ENCODE results near the gene CELF2.

DNA sequence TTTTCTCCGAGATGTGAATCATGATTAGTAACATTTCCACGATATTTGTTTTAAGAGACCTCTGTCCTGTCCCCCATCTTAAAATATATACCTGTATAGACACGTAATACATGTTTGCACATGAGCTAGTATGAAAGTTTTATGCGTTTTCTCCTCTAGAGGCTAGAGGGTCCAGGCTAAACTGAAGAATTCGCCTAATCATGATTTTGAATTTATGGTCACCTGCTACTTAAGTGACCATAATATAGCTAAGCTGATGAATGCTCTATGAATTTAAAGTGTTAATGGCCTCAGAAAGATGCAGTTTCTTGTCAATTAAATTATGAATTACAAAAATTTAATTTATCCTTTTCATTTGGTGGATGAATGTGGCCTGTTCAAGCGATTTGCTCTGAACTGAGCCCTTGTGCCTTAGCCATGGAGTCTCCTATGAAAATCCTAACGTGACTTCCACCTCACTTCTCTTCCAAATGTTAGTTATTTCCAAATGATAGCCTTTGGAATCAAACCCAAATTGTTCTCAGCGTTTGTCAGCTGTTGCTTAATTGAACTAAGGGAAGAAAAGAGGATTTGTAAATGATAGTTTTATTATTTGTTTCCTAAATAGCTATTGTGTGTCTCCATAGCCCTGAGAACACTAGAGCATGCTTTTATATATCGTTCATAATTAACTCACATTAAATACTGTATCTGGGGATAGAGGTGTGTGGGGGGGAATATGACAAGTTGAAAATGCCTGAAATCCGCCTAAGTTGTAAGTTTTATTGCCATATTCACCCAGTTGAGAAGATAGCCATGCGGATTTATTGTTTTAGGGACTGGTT, 2.3 kb downstream of the CELF2 start:
- TF ChIP-seq, protein P1, sequence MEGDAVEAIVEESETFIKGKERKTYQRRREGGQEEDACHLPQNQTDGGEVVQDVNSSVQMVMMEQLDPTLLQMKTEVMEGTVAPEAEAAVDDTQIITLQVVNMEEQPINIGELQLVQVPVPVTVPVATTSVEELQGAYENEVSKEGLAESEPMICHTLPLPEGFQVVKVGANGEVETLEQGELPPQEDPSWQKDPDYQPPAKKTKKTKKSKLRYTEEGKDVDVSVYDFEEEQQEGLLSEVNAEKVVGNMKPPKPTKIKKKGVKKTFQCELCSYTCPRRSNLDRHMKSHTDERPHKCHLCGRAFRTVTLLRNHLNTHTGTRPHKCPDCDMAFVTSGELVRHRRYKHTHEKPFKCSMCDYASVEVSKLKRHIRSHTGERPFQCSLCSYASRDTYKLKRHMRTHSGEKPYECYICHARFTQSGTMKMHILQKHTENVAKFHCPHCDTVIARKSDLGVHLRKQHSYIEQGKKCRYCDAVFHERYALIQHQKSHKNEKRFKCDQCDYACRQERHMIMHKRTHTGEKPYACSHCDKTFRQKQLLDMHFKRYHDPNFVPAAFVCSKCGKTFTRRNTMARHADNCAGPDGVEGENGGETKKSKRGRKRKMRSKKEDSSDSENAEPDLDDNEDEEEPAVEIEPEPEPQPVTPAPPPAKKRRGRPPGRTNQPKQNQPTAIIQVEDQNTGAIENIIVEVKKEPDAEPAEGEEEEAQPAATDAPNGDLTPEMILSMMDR (IDR thresholded peaks at IDR 0.05): no peak
- TF ChIP-seq EP300 (IDR thresholded peaks at IDR 0.05) (no peak), POLR2AphosphoS5 (IDR thresholded peaks at IDR 0.05) (no peak)

Measured in suprapubic skin (tissue), 4 donors.